GM21825 (cell line): Measurements from ENCODE around the gene SEPTIN10.
A peak's percentile ranks its signal among the peaks of the same experiment; 100 is the strongest.
"Not testable (repeated sequence)": the region's sequence is repeated elsewhere in the genome, so short reads cannot be mapped to it uniquely, and the experiment has no call there.

Experiments
- ATAC-seq: cut with Tn5 transposase; IDR thresholded peaks from one replicate; pipeline ENCODE4 v1.9.1; 2021; ENCODE audit warnings: mild to moderate bottlenecking, moderate library complexity; ENCODE audit not compliant: unreplicated experiment

Gene SEPTIN10

GRCh38 chr2:109635426-109636304 lies 21.9 kb upstream of the SEPTIN10 start:
- no peak for ATAC-seq

DNA sequence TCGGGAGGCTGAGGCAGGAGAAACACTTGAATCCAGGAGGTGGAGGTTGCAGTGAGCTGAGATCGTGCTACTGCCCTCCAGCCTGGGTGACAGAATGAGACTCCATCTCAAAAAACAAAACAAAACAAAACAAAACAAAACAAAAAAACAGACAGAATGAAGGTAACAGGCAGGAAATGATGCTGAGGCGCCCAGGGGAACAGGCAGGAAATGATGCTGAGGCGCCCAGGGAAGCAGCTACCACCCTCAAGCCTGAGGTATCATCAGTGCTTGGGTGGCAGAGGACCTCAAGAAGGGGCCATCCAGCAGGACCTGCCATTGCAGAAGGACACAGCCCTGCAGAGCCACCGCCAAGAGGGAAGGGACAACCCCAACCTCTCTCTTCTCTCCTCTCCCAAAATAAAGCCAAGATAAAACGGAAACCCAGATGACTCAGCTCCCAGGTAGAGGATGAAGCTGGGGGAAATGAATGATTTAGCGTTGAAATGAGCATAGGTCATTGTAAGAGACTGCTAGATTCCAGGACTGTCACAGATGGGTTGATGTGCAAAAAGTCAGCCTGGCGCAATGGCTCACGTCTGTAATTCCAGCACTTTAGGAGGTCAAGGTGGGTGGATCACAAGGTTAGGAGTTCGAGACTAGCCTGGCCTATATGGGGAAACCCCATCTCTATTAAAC lies 19.7 kb upstream of the SEPTIN10 start:
- no peak for ATAC-seq

GRCh38 chr2:109632158-109632789 lies 18.5 kb upstream of the SEPTIN10 start:
- ATAC-seq = no peak

GRCh38 chr2:109631741-109632140 lies 18.0 kb upstream of the SEPTIN10 start:
- no peak for ATAC-seq

DNA sequence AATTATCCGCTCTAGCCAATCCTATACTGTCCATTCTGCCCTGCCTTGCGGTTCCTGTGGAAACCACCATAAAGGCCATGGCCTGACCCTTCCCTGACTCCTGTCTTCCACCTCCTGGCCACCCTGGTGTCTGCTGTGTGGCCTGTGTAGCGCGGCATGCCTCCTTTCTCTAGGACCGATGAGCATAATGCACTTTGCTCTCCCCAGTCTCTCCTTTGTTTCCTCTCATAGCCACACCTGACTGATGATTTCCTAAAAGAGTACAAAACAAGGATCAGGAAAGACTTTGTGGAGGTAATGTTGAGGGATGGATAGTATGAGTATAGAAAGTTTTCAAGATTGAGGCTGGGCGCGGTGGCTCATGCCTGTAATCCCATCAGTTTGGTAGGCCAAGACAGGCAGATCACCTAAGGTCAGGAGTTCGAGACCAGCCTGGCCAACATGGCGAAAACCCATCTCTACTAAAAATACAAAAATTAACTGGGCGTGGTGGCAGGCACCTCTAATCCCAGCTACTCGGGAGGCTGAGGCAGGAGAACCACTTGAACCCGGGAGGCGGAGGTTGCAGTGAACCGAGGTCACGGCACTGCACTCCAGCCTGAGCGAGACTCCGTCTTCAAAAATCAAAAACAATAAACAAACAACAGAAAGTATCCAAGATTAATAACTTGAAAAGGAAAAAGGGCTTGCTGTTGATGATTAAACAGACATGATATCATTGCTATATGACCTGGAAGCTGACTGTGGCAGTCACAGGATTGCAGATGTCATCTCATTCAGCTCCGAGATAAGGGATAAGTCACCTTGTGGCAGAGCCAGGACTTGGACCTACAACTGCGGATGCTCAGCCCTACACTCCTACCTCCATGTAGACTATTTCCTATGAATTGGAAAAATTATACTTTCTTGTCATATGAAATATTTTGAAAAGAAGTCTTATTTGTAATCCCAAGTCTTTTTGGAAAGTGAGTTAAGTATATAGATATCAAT lies 17.0 kb upstream of the SEPTIN10 start:
- no peak for ATAC-seq

GRCh38 chr2:109629867-109630266 lies 16.1 kb upstream of the SEPTIN10 start:
- ATAC-seq = no peak

DNA sequence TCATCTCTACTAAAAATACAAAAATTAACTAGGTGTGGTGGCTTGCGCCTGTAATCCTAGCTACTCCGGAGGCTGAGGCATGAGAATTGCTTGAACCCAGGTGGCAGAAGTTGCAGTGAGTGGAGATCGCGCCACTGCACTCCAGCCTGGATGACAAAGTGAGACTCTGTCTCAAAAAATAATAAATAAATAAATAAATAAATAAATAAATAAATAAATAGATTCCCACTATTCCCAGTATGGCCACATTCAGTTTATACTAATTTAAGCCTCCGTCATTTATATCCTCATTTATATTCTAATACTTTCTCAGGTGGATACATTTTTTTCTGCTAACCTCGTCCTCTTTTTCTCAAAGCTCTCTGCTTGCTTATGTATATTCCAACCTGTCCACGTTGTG lies 14.6 kb upstream of the SEPTIN10 start:
- not testable (repeated sequence) for ATAC-seq

DNA sequence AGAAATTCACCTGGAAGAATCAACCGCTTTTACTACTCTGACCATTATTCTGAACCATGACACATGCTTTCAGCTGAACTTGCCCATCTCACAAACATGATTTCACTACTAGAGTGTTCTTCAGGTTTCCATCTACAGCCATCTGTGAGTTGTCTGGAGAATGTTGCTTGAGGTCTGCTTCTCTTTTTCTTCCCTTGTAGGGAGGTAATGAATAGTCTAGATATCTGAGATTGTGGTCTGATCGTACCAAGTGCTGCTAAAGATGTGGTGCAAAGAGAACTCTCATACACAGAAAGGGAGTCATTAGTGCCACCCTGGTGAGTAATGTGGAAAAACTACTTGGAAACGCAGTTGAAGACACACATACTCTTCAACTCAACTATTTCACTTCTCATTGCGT lies 10.6 kb upstream of the SEPTIN10 start:
- no peak for ATAC-seq

- no peak for ATAC-seq
Observed at GRCh38 chr2:109623923-109624322, 10.2 kb upstream of the SEPTIN10 start.

DNA sequence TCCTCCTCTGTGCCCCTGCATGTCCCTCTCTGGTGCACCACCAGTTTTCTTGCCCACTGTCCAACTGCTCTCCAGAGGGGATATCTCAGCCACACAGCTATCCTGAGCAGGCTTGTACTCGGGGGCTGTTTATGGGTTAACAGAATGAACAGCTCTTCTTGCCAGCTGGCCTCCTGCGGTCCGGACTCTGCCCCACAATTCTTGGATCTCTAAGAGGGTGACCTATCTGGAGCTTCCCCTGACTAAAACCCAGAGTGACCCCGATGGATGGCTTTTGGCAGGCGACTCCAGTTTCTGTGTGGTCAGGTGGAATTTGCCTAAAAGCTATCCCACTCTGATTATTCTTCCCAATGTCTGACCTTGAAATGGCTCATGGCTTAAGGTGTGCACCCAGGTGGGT lies 9.5 kb upstream of the SEPTIN10 start:
- ATAC-seq = no peak

- no peak for ATAC-seq
Observed at GRCh38 chr2:109619032-109619615, 5.4 kb upstream of the SEPTIN10 start.

DNA sequence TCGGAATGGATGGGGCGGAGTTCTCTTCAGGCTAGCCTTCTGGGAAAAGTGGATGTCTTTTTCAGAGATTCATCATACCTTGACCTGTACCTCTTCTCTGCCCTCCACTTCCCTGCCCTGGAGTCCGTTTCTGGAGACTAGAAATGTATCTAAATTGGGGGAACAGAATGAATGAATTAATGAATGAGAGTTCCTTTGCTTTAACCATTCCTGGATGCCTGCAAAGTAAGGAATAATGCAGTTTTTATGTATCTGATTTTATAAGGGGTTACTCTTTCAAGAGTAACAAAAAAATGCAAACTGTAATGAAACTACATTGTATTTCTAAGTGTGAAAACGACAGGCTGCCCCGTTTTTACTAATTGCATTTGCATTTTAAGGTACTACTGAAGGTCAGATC lies 2.4 kb upstream of the SEPTIN10 start:
- no peak for ATAC-seq

- no peak for ATAC-seq
Observed at GRCh38 chr2:109615637-109616144, 1.9 kb upstream of the SEPTIN10 start.

GRCh38 chr2:109614715-109615636 lies 1.2 kb upstream of the SEPTIN10 start:
- ATAC-seq = no peak

- ATAC-seq = peak; percentile 14
Observed at GRCh38 chr2:109613081-109613921, 465 bp downstream of the SEPTIN10 start.

DNA sequence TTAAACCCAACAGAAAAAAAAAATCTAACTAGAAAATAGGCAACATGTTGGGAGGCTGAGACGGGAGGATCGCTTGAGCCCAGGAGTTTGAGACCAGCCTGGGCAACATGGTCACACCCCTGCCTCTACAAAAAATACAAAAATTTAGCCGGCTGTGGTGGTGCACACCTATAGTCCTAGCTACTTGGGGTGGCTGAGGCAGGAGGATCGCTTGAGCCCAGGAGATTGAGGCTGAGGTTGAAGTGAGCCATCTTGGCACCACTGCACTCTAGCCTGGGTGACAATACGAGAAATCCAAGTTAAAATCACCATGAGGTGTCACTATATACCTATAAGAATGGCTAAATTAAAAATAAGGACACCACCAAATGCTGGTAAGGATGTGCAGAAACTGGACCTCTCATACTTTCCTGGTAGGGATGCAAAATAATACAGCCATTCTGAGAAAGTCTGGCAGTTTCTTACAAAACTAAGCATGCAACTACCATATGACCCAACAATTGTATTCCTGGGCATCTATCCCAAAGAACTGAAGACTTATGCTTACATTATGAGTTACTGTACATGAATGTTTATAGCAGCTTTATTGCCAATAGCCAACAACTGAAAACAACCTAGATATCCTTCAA lies 2.2 kb downstream of the SEPTIN10 start:
- ATAC-seq = no peak

DNA sequence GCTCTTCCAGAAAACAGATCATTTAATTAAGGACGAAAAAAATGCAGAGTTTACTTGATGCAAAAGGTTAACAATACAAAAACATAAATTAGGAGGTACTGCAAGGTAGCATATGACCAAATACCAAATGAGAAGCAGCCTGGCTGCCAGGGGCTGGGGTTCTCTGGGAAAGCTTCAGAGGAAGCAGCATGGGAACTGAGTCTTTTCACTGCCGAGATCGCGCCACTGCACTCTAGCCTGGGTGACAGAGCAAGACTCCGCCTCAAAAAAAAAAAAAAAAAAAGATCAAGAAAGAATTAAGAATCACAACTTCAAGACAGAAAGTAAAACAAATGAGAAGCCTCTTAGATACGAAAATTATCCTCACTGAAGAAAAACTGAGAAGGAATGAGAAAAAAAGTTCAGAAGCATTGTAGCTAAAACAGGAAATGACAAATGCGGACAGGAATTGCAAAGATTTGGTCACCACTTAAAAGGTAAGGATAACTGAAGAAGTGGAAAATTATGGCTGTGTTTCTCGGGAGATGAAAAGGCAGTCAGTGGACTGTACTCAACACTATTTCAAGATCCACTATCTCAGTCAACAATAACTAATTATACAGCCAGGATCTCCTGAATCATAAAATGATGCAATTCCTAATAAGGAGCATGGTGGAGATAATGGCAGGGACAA lies 4.3 kb downstream of the SEPTIN10 start:
- ATAC-seq = no peak
